ENCODE results near the gene SLC7A8. TPM values are rescaled to one million over a fixed set of nuclear protein-coding genes. Genes with fewer than 3 reads are reported as not detected.

The SLC7A8 gene
- total and polyA plus RNA-seq, 11 donors: 7.3 to 34.1 (median 14.2) TPM

DNA sequence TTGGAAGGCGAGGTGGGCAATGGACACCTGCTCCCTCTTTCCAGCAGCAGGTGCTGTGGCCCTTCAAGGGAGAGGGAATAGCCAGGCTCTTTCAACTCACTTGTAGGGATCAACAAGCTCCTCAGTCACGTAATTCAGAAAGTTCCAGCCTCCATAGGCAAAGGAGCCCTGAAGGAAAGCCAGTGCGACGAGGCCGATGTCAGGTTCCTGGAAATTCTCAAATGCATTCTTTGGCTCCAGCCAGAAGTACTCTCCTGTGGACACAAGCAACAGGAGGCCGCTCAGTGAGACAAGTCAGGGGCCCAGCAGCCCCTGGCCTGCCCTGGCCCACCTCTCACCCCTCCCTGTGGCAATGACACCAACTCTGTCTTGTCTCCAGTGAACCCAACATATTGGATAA, 43.1 kb downstream of the SLC7A8 start:
- H3K4me1 ChIP-seq: peaks cover 0 to 34% (median 12%) of the 10 kb centered on the region in 12 donors
- H3K9me3 ChIP-seq: no peaks in the 10 kb centered on the region
- H3K27me3 ChIP-seq: no peaks in the 10 kb centered on the region
- no peak overlapping the region for H3K4me3 ChIP-seq
- whole genome bisulfite sequencing, 4 donors: 61 to 81% (median 78%) methylated on average over 5 to 6 of the region's 6 CpGs
- no peak for DNase-seq
- H3K27ac ChIP-seq: peak overlapping the region in 1 of 12 donors; percentile 18
- ATAC-seq: no peak
- intact Hi-C loops (cut with DNase I): no loop called here
- no peak for TF ChIP-seq POLR2A (IDR thresholded peaks at IDR 0.05)
- TF ChIP-seq, protein P1, sequence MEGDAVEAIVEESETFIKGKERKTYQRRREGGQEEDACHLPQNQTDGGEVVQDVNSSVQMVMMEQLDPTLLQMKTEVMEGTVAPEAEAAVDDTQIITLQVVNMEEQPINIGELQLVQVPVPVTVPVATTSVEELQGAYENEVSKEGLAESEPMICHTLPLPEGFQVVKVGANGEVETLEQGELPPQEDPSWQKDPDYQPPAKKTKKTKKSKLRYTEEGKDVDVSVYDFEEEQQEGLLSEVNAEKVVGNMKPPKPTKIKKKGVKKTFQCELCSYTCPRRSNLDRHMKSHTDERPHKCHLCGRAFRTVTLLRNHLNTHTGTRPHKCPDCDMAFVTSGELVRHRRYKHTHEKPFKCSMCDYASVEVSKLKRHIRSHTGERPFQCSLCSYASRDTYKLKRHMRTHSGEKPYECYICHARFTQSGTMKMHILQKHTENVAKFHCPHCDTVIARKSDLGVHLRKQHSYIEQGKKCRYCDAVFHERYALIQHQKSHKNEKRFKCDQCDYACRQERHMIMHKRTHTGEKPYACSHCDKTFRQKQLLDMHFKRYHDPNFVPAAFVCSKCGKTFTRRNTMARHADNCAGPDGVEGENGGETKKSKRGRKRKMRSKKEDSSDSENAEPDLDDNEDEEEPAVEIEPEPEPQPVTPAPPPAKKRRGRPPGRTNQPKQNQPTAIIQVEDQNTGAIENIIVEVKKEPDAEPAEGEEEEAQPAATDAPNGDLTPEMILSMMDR (IDR thresholded peaks at IDR 0.05): no peak
- H3K36me3 ChIP-seq: peaks cover 0 to 29% (median 10%) of the 10 kb centered on the region in 9 donors

DNA sequence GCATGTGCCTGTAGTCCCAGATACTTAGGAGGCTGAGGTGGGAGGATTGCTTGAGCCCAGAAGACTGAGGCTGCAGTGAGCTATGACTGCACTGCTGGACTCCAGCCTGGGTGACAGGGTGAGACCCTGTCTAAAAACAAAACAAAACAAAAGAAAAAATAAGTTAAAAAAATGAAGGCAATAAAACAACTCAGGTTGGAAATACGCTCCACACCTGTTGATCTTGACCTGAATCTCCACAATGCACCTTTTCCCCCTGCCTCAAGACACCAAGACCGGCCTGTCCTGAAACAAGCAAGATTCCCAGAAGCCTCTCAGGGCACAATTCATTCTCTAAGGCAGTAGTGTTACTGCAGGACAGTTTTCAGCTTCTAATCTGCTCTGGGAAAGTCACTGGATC, 43.6 kb downstream of the SLC7A8 start:
- no peak overlapping the region for H3K4me3 ChIP-seq
- peaks cover 0 to 29% (median 10%) of the 10 kb centered on the region in 9 donors for H3K36me3 ChIP-seq
- peaks cover 0 to 34% (median 12%) of the 10 kb centered on the region in 12 donors for H3K4me1 ChIP-seq
- intact Hi-C loops (cut with DNase I): no loop called here
- H3K27me3 ChIP-seq: no peaks in the 10 kb centered on the region
- TF ChIP-seq POLR2A (IDR thresholded peaks at IDR 0.05): no peak
- TF ChIP-seq, protein P1 (IDR thresholded peaks at IDR 0.05): no peak
- DNase-seq (no peak), ATAC-seq (no peak)
- no peaks in the 10 kb centered on the region for H3K9me3 ChIP-seq
- 90 to 100% (median 93%) methylated on average over 2 of the region's 2 CpGs for WGBS, 4 donors
- H3K27ac ChIP-seq: peak overlapping the region in 1 of 12 donors; percentile 18

DNA sequence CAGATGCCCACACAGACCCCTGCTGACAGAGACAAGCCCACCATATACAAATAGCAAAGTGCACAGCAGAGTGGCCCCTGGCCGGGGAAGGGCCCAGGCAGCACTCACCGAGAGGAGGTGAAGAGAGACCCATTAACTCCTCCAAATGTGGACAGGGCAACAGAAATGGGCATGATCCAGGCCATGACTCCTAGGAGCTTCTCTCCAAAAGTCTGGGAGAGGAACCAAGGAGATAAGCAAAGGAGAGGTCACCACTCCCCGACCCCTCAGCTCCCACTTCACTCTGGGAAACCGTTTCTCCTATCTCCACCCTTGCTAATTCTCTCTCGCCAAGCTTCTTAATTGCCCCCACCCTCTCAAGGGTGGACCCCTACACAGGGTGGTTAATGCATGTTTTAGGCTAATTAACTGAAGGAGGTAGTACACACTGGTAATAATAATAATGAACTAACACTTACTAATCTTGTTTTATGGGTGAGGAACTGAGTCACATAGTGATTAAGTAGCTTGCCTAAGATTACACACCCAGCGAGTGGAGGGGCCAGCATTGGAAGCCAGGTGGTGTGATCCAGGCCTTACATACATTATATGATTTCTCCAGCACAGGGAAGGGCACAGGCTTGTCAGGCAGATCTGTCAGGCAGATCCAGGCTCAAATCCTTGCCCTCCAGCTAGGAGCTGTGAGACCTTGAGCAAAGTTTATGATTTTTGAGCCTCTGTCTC, 45.5 kb downstream of the SLC7A8 start:
- Histone ChIP-seq H3K27me3 (no peaks in the 10 kb centered on the region), H3K4me1 (peaks cover 0 to 24% (median 9%) of the 10 kb centered on the region in 12 donors), H3K4me3 (no peak overlapping the region), H3K36me3 (peaks cover 0 to 29% (median 10%) of the 10 kb centered on the region in 9 donors), H3K9me3 (no peaks in the 10 kb centered on the region), H3K27ac (peak overlapping the region in 4 of 12 donors; percentile 19 to 50 (median 28))
- no peak for DNase-seq
- WGBS, 4 donors: 66 to 74% (median 70%) methylated on average over 6 of the region's 6 CpGs
- TF ChIP-seq POLR2A (IDR thresholded peaks at IDR 0.05): no peak
- TF ChIP-seq, protein P1 (IDR thresholded peaks at IDR 0.05): no peak
- intact Hi-C loops (cut with DNase I): no loop called here
- no peak for ATAC-seq

DNA sequence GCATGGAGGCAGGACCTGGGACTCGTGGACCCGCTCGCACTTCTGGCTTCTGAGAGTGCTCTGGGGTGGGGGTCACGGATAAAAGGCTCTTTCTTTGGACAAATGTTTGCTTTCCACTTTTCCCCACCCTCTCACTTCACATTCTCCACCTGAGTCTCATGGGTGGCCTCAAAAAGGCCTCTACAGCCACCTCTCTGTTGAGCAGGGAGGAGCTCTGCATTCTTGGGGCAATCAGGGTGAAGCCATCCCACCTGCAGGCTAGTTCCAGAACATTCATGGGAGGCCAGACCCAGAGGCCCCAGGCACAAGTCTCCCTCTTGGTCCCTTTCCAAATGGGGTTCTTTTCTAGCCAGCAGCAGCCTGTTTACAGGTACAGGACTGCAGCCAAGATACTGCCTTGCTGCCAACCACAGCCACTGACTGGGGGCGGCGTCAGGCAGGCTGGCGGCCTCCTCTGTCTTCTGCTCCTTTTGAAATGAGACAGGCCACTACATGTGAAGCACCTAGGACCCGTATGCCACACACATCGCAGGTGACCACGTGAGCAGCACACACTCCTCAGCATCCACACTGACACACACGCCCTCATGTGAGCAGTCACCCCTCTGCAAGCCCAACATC, 46.2 kb downstream of the SLC7A8 start:
- H3K9me3 ChIP-seq: no peaks in the 10 kb centered on the region
- H3K27me3 ChIP-seq: no peaks in the 10 kb centered on the region
- H3K4me1 ChIP-seq: peaks cover 0 to 17% (median 4%) of the 10 kb centered on the region in 12 donors
- TF ChIP-seq, protein P1 (IDR thresholded peaks at IDR 0.05): no peak
- DNase-seq (no peak), ATAC-seq (peak; percentile 34 to 65 (median 56))
- H3K36me3 ChIP-seq: peaks cover 0 to 29% (median 10%) of the 10 kb centered on the region in 9 donors
- H3K4me3 ChIP-seq: no peak overlapping the region
- 69 to 77% (median 73%) methylated on average over 9 to 11 of the region's 11 CpGs for WGBS, 4 donors
- intact Hi-C loops (cut with DNase I): no loop called here
- peak overlapping the region in 4 of 12 donors; percentile 19 to 50 (median 28) for H3K27ac ChIP-seq

Data from heart left ventricle (tissue), 16 donors.